ENCODE results near the gene TEX261. TPM values are rescaled to one million over a fixed set of nuclear protein-coding genes. Genes with fewer than 3 reads are reported as not detected.
A peak's percentile ranks its signal among the peaks of the same experiment; 100 is the strongest.

TEX261 gene
- total RNA-seq, 2 donors from 2014 or later = 12.1 to 53.6 TPM

- no peak overlapping the region for H3K27ac Mint-ChIP-seq
- no peak for ATAC-seq
- DNase-seq (ENCODE audit: low spot score in 2 of 2) = no peak
- H3K9me3 Mint-ChIP-seq = no peaks in the 10 kb centered on the region
- H3K36me3 Mint-ChIP-seq = no peaks in the 10 kb centered on the region
Measured at GRCh38 chr2:70956141-70956540, 38.5 kb downstream of the TEX261 start.

DNA sequence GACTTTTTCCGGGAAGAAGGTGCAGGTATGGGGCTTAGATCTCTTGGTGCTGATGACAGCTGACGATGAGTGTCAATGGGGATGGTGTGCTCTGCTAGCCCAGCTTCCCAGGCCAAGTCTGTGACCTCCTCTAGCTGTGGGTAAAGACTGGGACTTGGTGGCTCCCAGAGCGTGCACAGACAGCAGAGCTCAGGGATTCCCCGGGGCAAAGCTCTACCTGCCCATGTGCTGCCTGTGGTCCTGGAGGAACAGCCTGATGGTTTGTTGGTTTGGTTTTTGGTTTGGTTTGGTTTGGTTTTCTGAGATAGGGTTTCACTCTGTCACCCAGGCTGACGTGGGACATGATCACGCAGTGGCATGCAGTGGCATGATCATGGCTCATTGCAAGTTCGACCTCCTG is 39.8 kb downstream of the TEX261 start:
- peak in 1 of 2 donors; percentile 40 for DNase-seq (ENCODE audit: low spot score in 2 of 2)
- Mint-ChIP-seq H3K27ac (no peak overlapping the region), H3K36me3 (no peaks in the 10 kb centered on the region), H3K9me3 (no peaks in the 10 kb centered on the region)
- ATAC-seq = no peak

GRCh38 chr2:70949086-70949485 is 45.6 kb downstream of the TEX261 start:
- Mint-ChIP-seq H3K36me3 (no peaks in the 10 kb centered on the region), H3K27ac (no peak overlapping the region), H3K9me3 (no peaks in the 10 kb centered on the region)
- ATAC-seq = no peak
- no peak for DNase-seq (ENCODE audit: low spot score in 2 of 2)

GRCh38 chr2:70948337-70949003 is 46.2 kb downstream of the TEX261 start:
- peak; percentile 77 to 87 for DNase-seq (ENCODE audit: low spot score in 2 of 2)
- peak; percentile 92 to 93 for ATAC-seq

DNA sequence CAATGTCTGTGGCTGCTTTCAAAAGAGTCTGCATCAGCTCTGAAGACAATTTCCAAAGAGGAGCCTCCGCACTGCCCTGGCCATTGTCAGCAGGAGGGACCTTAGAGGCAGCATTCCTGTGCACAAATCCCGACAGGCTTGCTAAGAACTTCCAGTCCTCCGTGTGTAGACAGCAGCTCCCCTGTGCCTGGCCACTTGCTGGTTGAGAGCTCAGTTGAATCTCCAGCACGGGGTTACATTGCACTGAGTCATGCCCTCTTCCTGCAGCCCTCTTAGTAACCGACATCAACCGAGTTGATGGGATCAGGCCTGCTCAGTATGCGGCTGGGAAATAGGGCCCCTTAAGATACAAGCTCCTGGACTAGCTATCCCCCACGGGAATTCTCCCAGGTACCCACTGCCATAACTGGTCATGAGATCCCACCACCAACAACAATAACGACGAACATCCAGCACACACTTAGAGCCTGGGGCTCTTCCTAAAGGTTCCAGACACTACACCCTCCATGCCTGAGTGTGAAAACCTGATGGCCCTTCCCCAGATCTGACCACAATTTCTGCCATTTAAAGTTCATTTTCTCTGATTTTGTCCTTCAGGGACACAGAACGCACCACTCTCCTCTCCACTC is 47.0 kb downstream of the TEX261 start:
- no peaks in the 10 kb centered on the region for H3K36me3 Mint-ChIP-seq
- DNase-seq (ENCODE audit: low spot score in 2 of 2) (peak in 1 of 2 donors; percentile 52), ATAC-seq (peak; percentile 54 to 67)
- H3K27ac Mint-ChIP-seq = peak overlapping the region in 1 of 2 donors; percentile 42
- H3K9me3 Mint-ChIP-seq = no peaks in the 10 kb centered on the region

More at GRCh38 chr2:70948337-70949003, 46.2 kb downstream of the TEX261 start:
- H3K36me3 Mint-ChIP-seq = no peaks in the 10 kb centered on the region
- peak overlapping the region in 1 of 2 donors; percentile 42 for H3K27ac Mint-ChIP-seq
- H3K9me3 Mint-ChIP-seq = no peaks in the 10 kb centered on the region

GRCh38 chr2:70946832-70947442 is 47.7 kb downstream of the TEX261 start:
- DNase-seq (ENCODE audit: low spot score in 2 of 2) (peak; percentile 54 to 68), ATAC-seq (peak; percentile 23 to 49)
- Mint-ChIP-seq H3K9me3 (no peaks in the 10 kb centered on the region), H3K27ac (no peak overlapping the region), H3K36me3 (no peaks in the 10 kb centered on the region)

DNA sequence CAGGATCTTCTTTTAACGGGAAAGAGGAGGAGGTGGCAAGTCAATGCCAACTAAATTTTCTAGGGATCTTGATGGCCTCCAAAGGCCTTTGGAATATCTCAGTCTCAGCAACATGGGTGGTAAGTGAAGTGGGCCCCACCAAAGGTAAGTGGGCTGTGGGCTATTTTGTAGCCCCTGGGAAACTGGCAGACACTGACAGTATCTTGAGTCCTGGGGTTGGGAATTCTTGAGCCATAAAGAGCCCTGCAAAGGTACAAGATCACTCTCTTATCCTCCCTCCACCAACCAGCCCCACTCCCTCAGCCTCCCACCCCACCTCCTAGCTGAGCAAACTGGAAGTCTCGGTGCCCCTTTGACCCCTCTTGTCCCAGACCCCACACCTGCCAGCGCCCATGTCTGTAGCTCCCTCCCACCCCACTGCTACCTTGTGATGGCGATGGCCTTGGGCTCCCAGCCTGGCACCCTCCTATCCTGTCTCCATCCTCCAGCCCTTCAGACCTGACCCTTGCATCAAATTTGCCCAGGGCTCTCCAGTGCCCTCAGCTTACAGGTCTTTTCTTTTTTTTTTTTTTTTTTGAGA is 50.5 kb downstream of the TEX261 start:
- no peaks in the 10 kb centered on the region for H3K9me3 Mint-ChIP-seq
- ATAC-seq (no peak), DNase-seq (ENCODE audit: low spot score in 2 of 2) (no peak)
- peak overlapping the region in 1 of 2 donors; percentile 79 for H3K27ac Mint-ChIP-seq
- H3K36me3 Mint-ChIP-seq = no peaks in the 10 kb centered on the region

- peak overlapping the region in 1 of 2 donors; percentile 79 for H3K27ac Mint-ChIP-seq
- DNase-seq (ENCODE audit: low spot score in 2 of 2) = no peak
- H3K36me3 Mint-ChIP-seq = no peaks in the 10 kb centered on the region
- H3K9me3 Mint-ChIP-seq = no peaks in the 10 kb centered on the region
- no peak for ATAC-seq
Measured at GRCh38 chr2:70943205-70943871, 51.3 kb downstream of the TEX261 start.

GRCh38 chr2:70942396-70943204 is 52.1 kb downstream of the TEX261 start:
- Mint-ChIP-seq H3K9me3 (no peaks in the 10 kb centered on the region), H3K36me3 (no peaks in the 10 kb centered on the region), H3K27ac (no peak overlapping the region)

DNA sequence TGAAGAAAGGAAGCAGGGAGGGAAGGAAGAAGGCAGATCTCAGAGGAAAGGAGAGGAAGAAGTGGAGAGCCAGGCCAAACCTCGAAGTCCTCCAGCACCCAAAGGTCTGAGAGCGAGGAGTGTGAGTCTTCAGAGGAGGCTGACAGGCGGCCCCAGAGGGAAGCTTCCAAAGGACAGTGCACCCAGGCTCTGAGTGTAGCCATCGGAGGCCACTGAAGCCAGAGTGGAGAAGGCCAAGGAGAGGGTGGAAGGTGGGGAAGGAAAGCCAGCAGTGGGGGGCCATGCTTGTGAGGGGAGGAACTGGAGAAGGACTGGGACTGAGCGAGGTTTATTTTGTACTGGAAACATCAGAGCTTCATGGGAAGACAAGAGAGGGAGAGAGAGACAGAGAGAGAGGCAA is 53.0 kb downstream of the TEX261 start:
- no peak for DNase-seq (ENCODE audit: low spot score in 2 of 2)
- Mint-ChIP-seq H3K36me3 (no peaks in the 10 kb centered on the region), H3K27ac (no peak overlapping the region), H3K9me3 (no peaks in the 10 kb centered on the region)
- ATAC-seq = no peak

More at GRCh38 chr2:70942396-70943204, 52.1 kb downstream of the TEX261 start:
- no peak for ATAC-seq
- no peak for DNase-seq (ENCODE audit: low spot score in 2 of 2)

DNA sequence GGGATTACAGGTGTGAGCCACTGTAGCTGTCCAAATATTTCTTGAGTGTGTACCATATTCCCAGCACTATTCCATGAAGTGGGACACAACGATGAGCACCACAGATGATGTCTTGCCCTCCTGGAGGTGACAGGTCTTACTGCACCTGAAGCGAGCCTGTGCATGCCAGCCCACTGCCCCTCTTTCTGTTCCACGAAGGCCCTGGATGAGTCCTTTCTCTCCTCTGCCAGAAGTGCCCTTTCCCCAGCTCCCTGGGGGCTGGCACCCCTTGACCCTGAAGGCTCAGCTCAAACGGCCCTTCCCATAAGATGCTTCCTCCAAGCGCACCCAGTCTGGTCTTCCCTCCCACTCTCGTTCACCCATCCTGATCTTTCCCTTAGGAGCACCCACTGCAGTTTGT is 53.5 kb downstream of the TEX261 start:
- DNase-seq (ENCODE audit: low spot score in 2 of 2) (no peak), ATAC-seq (no peak)
- Mint-ChIP-seq H3K27ac (no peak overlapping the region), H3K9me3 (no peaks in the 10 kb centered on the region), H3K36me3 (no peaks in the 10 kb centered on the region)

DNA sequence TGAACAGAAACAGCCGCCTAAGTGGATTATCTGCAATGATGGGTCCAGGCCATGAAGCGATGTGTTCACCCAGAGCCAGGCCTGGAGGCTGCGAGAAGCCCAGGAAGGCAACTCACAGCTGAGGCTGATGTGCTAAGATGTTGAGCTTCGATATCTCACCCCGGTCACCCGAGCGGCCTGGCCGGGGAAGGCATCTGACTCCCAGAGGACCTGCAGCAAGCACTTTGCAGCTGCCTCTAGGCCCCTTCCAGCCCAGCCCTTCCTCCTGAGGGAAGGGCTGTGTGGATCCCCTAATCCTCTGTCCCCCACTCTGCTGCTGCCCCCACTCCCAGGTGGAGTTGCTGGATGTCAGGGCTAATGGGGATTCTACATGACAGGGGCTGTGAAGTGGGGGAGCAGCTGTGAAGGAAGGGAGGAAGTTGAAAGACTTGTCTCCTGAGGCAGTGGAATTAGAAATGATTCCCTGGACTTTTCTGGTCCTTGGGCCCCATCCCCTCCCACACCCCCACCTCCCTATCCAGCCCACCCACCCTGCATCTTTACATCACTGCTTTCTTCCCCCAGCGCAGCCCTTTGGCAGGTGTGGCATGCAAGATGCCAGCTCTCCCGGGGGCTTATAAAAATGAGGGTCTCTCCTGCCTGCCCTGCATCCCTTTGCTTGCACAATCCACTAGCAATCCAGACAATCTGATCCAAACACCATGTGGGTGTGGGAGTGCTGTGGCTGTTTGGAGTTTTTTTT is 54.7 kb downstream of the TEX261 start:
- no peaks in the 10 kb centered on the region for H3K36me3 Mint-ChIP-seq
- DNase-seq (ENCODE audit: low spot score in 2 of 2) = no peak
- H3K27ac Mint-ChIP-seq = no peak overlapping the region
- no peak for ATAC-seq
- no peaks in the 10 kb centered on the region for H3K9me3 Mint-ChIP-seq

DNA sequence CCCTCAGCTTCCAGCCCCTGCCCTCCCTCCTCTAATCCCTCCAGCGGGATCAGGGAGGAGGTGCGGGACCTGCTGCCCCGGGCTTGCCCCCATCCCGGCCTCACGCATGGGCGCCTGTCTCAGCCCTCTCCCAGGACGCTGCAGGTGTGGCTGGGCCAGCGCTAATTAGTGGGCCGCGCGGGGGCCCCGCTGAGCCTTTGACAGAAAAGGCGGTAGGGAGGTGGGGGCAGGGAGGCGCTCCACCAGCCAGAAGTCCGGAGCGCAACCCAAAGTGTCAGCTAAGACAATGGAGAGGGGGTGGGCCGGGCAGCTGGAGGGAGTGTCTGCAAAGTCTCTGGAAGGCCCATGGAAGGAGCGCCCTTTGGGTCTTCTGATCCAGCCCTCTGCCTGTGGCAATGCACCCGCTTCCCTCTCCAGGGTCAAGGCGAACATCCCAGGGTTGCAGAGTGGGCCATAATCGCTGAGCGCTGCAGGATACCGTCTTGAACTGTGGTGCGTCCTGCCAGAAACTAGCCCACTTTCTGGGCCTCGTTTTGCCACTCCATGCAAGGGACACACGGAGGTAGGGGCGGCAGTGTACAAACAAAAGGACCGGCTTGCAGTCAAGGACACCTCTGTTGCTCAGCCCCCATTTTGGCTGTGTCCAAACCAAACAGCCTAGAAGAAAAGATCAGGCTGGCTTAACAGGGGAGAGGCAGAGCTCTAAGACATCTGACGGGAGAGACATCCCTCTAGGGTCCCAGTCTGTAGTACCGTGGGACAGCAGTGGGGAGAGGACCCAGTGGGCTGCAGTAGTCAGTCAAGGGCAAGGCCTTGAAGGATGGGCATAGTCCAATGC is 55.5 kb downstream of the TEX261 start:
- no peaks in the 10 kb centered on the region for H3K36me3 Mint-ChIP-seq

GRCh38 chr2:70938586-70938950 is 56.1 kb downstream of the TEX261 start:
- H3K36me3 Mint-ChIP-seq = no peaks in the 10 kb centered on the region
- ATAC-seq (no peak), DNase-seq (ENCODE audit: low spot score in 2 of 2) (no peak)
- no peak overlapping the region for H3K27ac Mint-ChIP-seq
- H3K9me3 Mint-ChIP-seq = no peaks in the 10 kb centered on the region

More for the DNA sequence above, 55.5 kb downstream of the TEX261 start:
- Mint-ChIP-seq H3K27ac (no peak overlapping the region), H3K9me3 (no peaks in the 10 kb centered on the region)
- ATAC-seq = no peak
- DNase-seq (ENCODE audit: low spot score in 2 of 2) = no peak

Measured in activated naive CD4-positive, alpha-beta T cell treated with anti-CD3 and anti-CD28 coated beads, Interleukin-2, amount 50 U/mL, for 72 hours (primary cell).